Natural killer cell (primary cell): Measurements from ENCODE around the gene XCL2. TPM values are rescaled to one million over a fixed set of nuclear protein-coding genes. Genes with fewer than 3 reads are reported as not detected.
"Not testable (repeated sequence)": the region's sequence is repeated elsewhere in the genome, so short reads cannot be mapped to it uniquely, and the experiment has no call there.

Experiments used
- ATAC-seq, 3 donors: fragments of 150-1000 bp in 2 of 3; fragments of 200-7000 bp in 1 of 3; cut with Tn5 transposase; 1 replicate in 1 of 3; 2 replicates in 2 of 3; pipeline ENCODE4 v1.10.0; 2021; ENCODE audit warnings: mild to moderate bottlenecking in 2 of 3, moderate library complexity in 2 of 3
- DNase-seq, 2 donors: peaks; one replicate each; pipeline versions ENCODE4 v3.0.0 to v3.0.0-alpha.2; 2013 to 2021; ENCODE audit warnings: mixed read lengths in 1 of 2
- H3K27ac ChIP-seq: one replicate; pipeline ENCODE4 v1.5.1; 2013; ENCODE audit warnings: mild to moderate bottlenecking, low read length
- H3K27me3 ChIP-seq: one replicate; pipeline ENCODE4 v1.6.1; 2013; ENCODE audit warnings: low read length; ENCODE audit not compliant: control insufficient read depth, insufficient read depth
- H3K36me3 ChIP-seq: one replicate; pipeline ENCODE4 v1.6.1; 2013; ENCODE audit warnings: low read length; ENCODE audit not compliant: control insufficient read depth, insufficient read depth
- H3K4me1 ChIP-seq: one replicate; pipeline ENCODE4 v1.6.1; 2013; ENCODE audit warnings: low read length; ENCODE audit not compliant: control insufficient read depth, insufficient read depth
- H3K4me3 ChIP-seq: one replicate; pipeline ENCODE4 v1.5.1; 2013; ENCODE audit warnings: low read length
- H3K9me3 ChIP-seq: one replicate; pipeline ENCODE4 v1.6.1; 2013; ENCODE audit warnings: low read length; ENCODE audit not compliant: control insufficient read depth, insufficient read depth
- H3K27ac Mint-ChIP-seq, 2 donors: one replicate each; pipeline ENCODE4 v1.8.0; 2022; ENCODE audit warnings: mild to moderate bottlenecking in 2 of 2, mixed read lengths in 2 of 2, moderate library complexity in 1 of 2
- H3K27me3 Mint-ChIP-seq, 2 donors: one replicate each; pipeline ENCODE4 v1.8.0; 2022; ENCODE audit warnings: low read depth in 2 of 2, mixed read lengths in 2 of 2
- H3K36me3 Mint-ChIP-seq: one replicate; pipeline ENCODE4 v1.8.0; 2022; ENCODE audit warnings: mixed read lengths
- H3K4me1 Mint-ChIP-seq, 2 donors: one replicate each; pipeline ENCODE4 v1.8.0; 2022; ENCODE audit warnings: mixed read lengths in 2 of 2
- H3K4me3 Mint-ChIP-seq: one replicate; pipeline ENCODE4 v1.8.0; 2022; ENCODE audit warnings: mild to moderate bottlenecking, moderate library complexity, mixed read lengths
- H3K9me3 Mint-ChIP-seq, 2 donors: one replicate each; pipeline ENCODE4 v1.8.0; 2022; ENCODE audit warnings: mixed read lengths in 2 of 2
- CTCF ChIP-seq: fragments of 200-600 bp; IDR thresholded peaks from one replicate; pipeline ENCODE4 v1.8.0; 2022; ENCODE audit warnings: antibody characterized with exemption
- WGBS: methylation state at CpG from one replicate; pipeline ENCODE4 v1.1.7; 2013; ENCODE audit warnings: missing lambda C conversion rate; ENCODE audit not compliant: insufficient coverage; 5-methylcytosine and 5-hydroxymethylcytosine counted together
- intact Hi-C: fragments of 100-400 bp; cut with micrococcal nuclease; formaldehyde crosslinking; loops from one replicate; pipeline ENCODE4 v1.14.2; 2022
- total RNA-seq, 4 donors: library from RNA; stranded (reverse); fragments of 120-200 nt in 1 of 4; gene quantifications; one replicate each; pipeline versions ENCODE4 v1.2.3 to v1.2.4, GENCODE V29; 2013 to 2022

XCL2 gene
- total RNA-seq, 3 donors from 2014 or later (not counting 1 experiment from before 2014, with no cell fraction given) = 32.6 to 110 (median 92.9) TPM

GRCh38 chr1:168574234-168574633, 30.4 kb upstream of the XCL2 start:
- TF ChIP-seq CTCF = peak; percentile 30
- not testable (repeated sequence) for H3K36me3 ChIP-seq, H3K4me3 ChIP-seq, H3K27me3 Mint-ChIP-seq, H3K4me1 ChIP-seq, H3K9me3 Mint-ChIP-seq, H3K9me3 ChIP-seq, H3K27me3 ChIP-seq, H3K27ac Mint-ChIP-seq, H3K36me3 Mint-ChIP-seq, H3K27ac ChIP-seq
- peak overlapping the region; percentile 18 for H3K4me3 Mint-ChIP-seq
- peak in 1 of 2 donors; percentile 67 for DNase-seq
- ATAC-seq = peak in 1 of 3 donors; percentile 37
- peaks cover 35% of the 10 kb centered on the region in 2 donors for H3K4me1 Mint-ChIP-seq
- intact Hi-C loops = loop anchor here (1.0 to 10.0 kb wide), 2 partner anchors 135 to 229 kb away; no protein-coding TSS in a partner anchor
- WGBS = no CpG with 5 or more reads among the region's 4 CpGs

- Histone ChIP-seq H3K4me3 (no peak overlapping the region), H3K36me3 (no peaks in the 10 kb centered on the region), H3K9me3 (no peaks in the 10 kb centered on the region), H3K27ac (no peak overlapping the region), H3K4me1 (peaks cover 6% of the 10 kb centered on the region), H3K27me3 (no peaks in the 10 kb centered on the region)
- intact Hi-C loops = loop anchor here (10.0 kb wide), 1 partner anchor 228 kb away; no protein-coding TSS in a partner anchor
- DNase-seq (no peak), ATAC-seq (no peak)
- TF ChIP-seq CTCF = no peak
- Mint-ChIP-seq H3K9me3 (no peaks in the 10 kb centered on the region), H3K27ac (no peak overlapping the region), H3K4me1 (peaks cover 23 to 28% of the 10 kb centered on the region in 2 donors), H3K27me3 (peaks cover 0 to 7% of the 10 kb centered on the region in 2 donors), H3K36me3 (no peaks in the 10 kb centered on the region), H3K4me3 (no peak overlapping the region)
- 90% methylated on average over 3 of the region's 3 CpGs for WGBS
These were observed 28.8 kb upstream of the XCL2 start for GRCh38 chr1:168572633-168573032.

GRCh38 chr1:168570652-168571051, 26.9 kb upstream of the XCL2 start:
- H3K27ac Mint-ChIP-seq = no peak overlapping the region
- no peaks in the 10 kb centered on the region for H3K9me3 Mint-ChIP-seq
- Histone ChIP-seq H3K36me3 (no peaks in the 10 kb centered on the region), H3K27me3 (no peaks in the 10 kb centered on the region), H3K27ac (no peak overlapping the region), H3K4me1 (no peaks in the 10 kb centered on the region), H3K9me3 (no peaks in the 10 kb centered on the region), H3K4me3 (no peak overlapping the region)
- peaks cover 0 to 7% of the 10 kb centered on the region in 2 donors for H3K27me3 Mint-ChIP-seq
- 100% methylated on average over 3 of the region's 3 CpGs for WGBS
- ATAC-seq (no peak), DNase-seq (no peak)
- peaks cover 13 to 19% of the 10 kb centered on the region in 2 donors for H3K4me1 Mint-ChIP-seq
- intact Hi-C loops = loop anchor here (10.0 kb wide), 1 partner anchor 226 kb away; no protein-coding TSS in a partner anchor
- no peak overlapping the region for H3K4me3 Mint-ChIP-seq
- TF ChIP-seq CTCF = no peak
- no peaks in the 10 kb centered on the region for H3K36me3 Mint-ChIP-seq

GRCh38 chr1:168568346-168568745, 24.5 kb upstream of the XCL2 start:
- ATAC-seq (no peak), DNase-seq (no peak)
- no peak overlapping the region for H3K4me3 Mint-ChIP-seq
- H3K27me3 Mint-ChIP-seq = peaks cover 0 to 7% of the 10 kb centered on the region in 2 donors
- no peaks in the 10 kb centered on the region for H3K4me1 ChIP-seq
- H3K9me3 ChIP-seq = no peaks in the 10 kb centered on the region
- no peak for TF ChIP-seq CTCF
- no peaks in the 10 kb centered on the region for H3K36me3 Mint-ChIP-seq
- H3K27ac Mint-ChIP-seq = no peak overlapping the region
- H3K4me1 Mint-ChIP-seq = peaks cover 0 to 6% of the 10 kb centered on the region in 2 donors
- intact Hi-C loops = loop anchor here (5.0 kb wide), 1 partner anchor 36 kb away; no protein-coding TSS in a partner anchor
- H3K27ac ChIP-seq = no peak overlapping the region
- no peaks in the 10 kb centered on the region for H3K36me3 ChIP-seq
- H3K27me3 ChIP-seq = no peaks in the 10 kb centered on the region
- no peak overlapping the region for H3K4me3 ChIP-seq
- WGBS = 100% methylated on average over 1 of the region's 1 CpG
- no peaks in the 10 kb centered on the region for H3K9me3 Mint-ChIP-seq
